Keratinocyte (primary cell): ENCODE data around the gene SETD1B. TPM values are rescaled to one million over a fixed set of nuclear protein-coding genes. Genes with fewer than 3 reads are reported as not detected.

ENCODE experiments used
- DNase-seq: peaks from one replicate; pipeline ENCODE4 v3.0.0-alpha.2; 2011; ENCODE audit warnings: low read depth, missing footprints, low spot score
- FAIRE-seq: peaks from 2 replicates; lab custom pipeline; 2011; peaks lifted over from hg19 to GRCh38; lab: Jason Lieb, UNC
- H2AFZ ChIP-seq: 2 replicates; pipeline ENCODE4 v1.6.0; 2012; ENCODE audit warnings: low read length, control low read depth, inconsistent platforms; ENCODE audit not compliant: control insufficient read depth
- H3K27ac ChIP-seq: 2 replicates; pipeline ENCODE4 v1.5.1; 2011; ENCODE audit warnings: low read length; ENCODE audit not compliant: control insufficient read depth, insufficient read depth
- H3K27me3 ChIP-seq: 3 replicates; pipeline ENCODE4 v1.6.0; 2011; ENCODE audit warnings: low read length; ENCODE audit not compliant: control insufficient read depth, insufficient read depth; ENCODE audit errors: extremely low read depth
- H3K36me3 ChIP-seq, 2 experiments: 2 replicates in 1 of 2; 3 replicates in 1 of 2; pipeline ENCODE4 v1.5.1; 2011; ENCODE audit warnings: low read length in 2 of 2, mild to moderate bottlenecking in 1 of 2; ENCODE audit not compliant: control insufficient read depth in 2 of 2, insufficient read depth in 2 of 2; ENCODE audit errors: extremely low read depth in 1 of 2
- H3K4me1 ChIP-seq: 3 replicates; pipeline ENCODE4 v1.5.1; 2011; ENCODE audit warnings: low read length; ENCODE audit not compliant: control insufficient read depth, insufficient read depth; ENCODE audit errors: extremely low read depth
- H3K4me2 ChIP-seq: 3 replicates; pipeline ENCODE4 v1.6.0; 2011; ENCODE audit warnings: low read depth, low read length; ENCODE audit not compliant: control insufficient read depth, insufficient read depth; ENCODE audit errors: extremely low read depth
- H3K4me3 ChIP-seq, 3 experiments: fragments of 200-600 bp in 1 of 3; sonication (generic) in 1 of 3; 2 replicates in 2 of 3; 3 replicates in 1 of 3; pipeline ENCODE4 v1.5.1; 2011 to 2016; ENCODE audit warnings: low read length in 3 of 3, mild to moderate bottlenecking in 3 of 3, control low read depth in 2 of 3, inconsistent platforms in 1 of 3, low read depth in 1 of 3, mixed read lengths in 1 of 3, mixed run types in 1 of 3, moderate library complexity in 1 of 3; ENCODE audit not compliant: control insufficient read depth in 2 of 3, insufficient read depth in 2 of 3; ENCODE audit errors: extremely low read depth in 1 of 3
- H3K79me2 ChIP-seq: 2 replicates; pipeline ENCODE4 v1.6.0; 2012; ENCODE audit warnings: low read length; ENCODE audit not compliant: control insufficient read depth, insufficient read depth
- H3K9ac ChIP-seq: 3 replicates; pipeline ENCODE4 v1.6.0; 2011; ENCODE audit warnings: low read length; ENCODE audit not compliant: control insufficient read depth, insufficient read depth; ENCODE audit errors: extremely low read depth
- H3K9me1 ChIP-seq: 3 replicates; pipeline ENCODE4 v1.6.0; 2011; ENCODE audit warnings: low read length; ENCODE audit not compliant: control insufficient read depth, insufficient read depth; ENCODE audit errors: extremely low read depth
- H3K9me3 ChIP-seq: 2 replicates; pipeline ENCODE4 v1.5.1; 2012; ENCODE audit warnings: low read depth, low read length; ENCODE audit not compliant: control insufficient read depth
- H4K20me1 ChIP-seq: 3 replicates; pipeline ENCODE4 v1.6.0; 2011; ENCODE audit warnings: low read length; ENCODE audit not compliant: control insufficient read depth, insufficient read depth; ENCODE audit errors: extremely low read depth
- EZH2 ChIP-seq: IDR thresholded peaks from one replicate; pipeline ENCODE4 v1.6.1; 2012; ENCODE audit warnings: inconsistent platforms, mild to moderate bottlenecking, low read length, moderate library complexity
- dilution Hi-C: fragments of 300-500 bp; cut with MboI; formaldehyde crosslinking; loops from one replicate; pipeline ENCODE4 v1.7.0; 2020; ENCODE audit warnings: low sequenced_read_pairs; ENCODE audit not compliant: extremely low pct_ligation_motif_present
- polyA plus RNA-seq, 5 experiments: library from polyadenylated mRNA; depleted of rRNA in 3 of 5; stranded (reverse) in 3 of 5; stranded (forward) in 1 of 5; unstranded in 1 of 5; fragments of >200 nt; gene quantifications; 1 replicate in 1 of 5; 2 replicates in 3 of 5; 3 replicates in 1 of 5; pipeline versions ENCODE4 v1.2.1 to v1.2.3, GENCODE V29; 2011 to 2012; ENCODE audit warnings: missing spikeins in 2 of 5, low read depth in 1 of 5, low replicate concordance in 1 of 5
- TF ChIP-seq, protein P1 (sequence below), 3 experiments: IDR thresholded peaks in 1 of 3; conservative IDR thresholded peaks in 1 of 3; optimal IDR thresholded peaks in 1 of 3; 2 replicates in 2 of 3; 3 replicates in 1 of 3; pipeline versions ENCODE3 to v1.5.1; 2011; ENCODE audit warnings: low read length in 3 of 3, mild to moderate bottlenecking in 3 of 3, moderate library complexity in 2 of 3, control low read depth in 1 of 3, inconsistent platforms in 1 of 3; ENCODE audit not compliant: insufficient read depth in 2 of 3; ENCODE audit errors: extremely low read depth in 1 of 3

SETD1B gene
- polyA plus RNA-seq, 1 donor (not counting 4 experiments of a cell fraction or from before 2014, with no cell fraction given): 0.72 TPM

DNA sequence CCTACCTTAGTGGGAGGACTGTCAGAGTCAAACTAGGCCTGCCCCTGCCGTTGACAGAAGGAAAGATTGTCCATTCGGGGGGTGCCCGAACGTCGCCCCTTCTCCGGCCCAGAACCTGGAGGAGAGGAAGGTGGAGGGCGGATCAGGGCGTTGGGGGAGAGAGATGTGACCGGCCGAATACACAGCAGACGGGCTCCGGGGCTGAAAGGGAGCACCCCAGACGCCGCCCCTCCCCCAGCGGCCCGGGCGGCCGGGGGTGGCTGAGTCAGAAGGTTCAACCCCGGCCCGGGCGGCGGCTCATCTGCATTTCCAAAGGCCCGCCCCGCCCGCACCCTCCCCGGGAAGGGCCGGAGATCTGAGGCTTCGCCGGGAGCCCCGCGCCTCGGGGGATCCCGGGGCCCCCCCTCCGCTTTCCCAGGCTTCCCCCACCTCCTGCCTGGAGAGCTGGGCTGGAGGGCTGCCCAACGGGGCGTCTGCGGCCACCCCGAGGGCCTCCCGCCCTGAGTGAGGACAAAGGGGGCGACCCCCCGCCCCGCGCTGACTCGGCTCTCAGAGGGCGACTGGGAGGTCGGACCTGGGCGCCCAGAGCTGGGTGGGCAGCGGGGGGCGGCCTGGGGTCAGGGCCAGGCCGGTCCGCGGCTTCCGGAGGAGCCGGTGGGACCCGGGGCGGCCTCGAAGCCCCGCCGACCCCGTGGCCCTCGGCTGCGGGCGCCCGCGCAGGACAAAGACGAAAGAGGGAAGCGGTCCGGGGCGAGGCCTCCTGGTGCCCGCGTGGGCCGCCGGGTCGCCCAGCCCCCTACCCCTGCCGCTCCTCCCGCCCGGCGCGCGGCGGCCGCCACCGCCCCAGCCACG lies 3.7 kb upstream of the SETD1B start:
- TF ChIP-seq EZH2: no peak
- TF ChIP-seq, protein P1, sequence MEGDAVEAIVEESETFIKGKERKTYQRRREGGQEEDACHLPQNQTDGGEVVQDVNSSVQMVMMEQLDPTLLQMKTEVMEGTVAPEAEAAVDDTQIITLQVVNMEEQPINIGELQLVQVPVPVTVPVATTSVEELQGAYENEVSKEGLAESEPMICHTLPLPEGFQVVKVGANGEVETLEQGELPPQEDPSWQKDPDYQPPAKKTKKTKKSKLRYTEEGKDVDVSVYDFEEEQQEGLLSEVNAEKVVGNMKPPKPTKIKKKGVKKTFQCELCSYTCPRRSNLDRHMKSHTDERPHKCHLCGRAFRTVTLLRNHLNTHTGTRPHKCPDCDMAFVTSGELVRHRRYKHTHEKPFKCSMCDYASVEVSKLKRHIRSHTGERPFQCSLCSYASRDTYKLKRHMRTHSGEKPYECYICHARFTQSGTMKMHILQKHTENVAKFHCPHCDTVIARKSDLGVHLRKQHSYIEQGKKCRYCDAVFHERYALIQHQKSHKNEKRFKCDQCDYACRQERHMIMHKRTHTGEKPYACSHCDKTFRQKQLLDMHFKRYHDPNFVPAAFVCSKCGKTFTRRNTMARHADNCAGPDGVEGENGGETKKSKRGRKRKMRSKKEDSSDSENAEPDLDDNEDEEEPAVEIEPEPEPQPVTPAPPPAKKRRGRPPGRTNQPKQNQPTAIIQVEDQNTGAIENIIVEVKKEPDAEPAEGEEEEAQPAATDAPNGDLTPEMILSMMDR (optimal IDR thresholded peaks at IDR 0.05 in 1 of 3, IDR thresholded peaks at IDR 0.05 in 1 of 3, conservative IDR thresholded peaks at IDR 0.05 in 1 of 3; ENCODE audit: extremely low read depth in 1 of 3, insufficient read depth in 2 of 3, low read length in 3 of 3): no peak
- Histone ChIP-seq H3K36me3 (peaks cover 5 to 6% of the 10 kb centered on the region in 2 experiments), H4K20me1 (no peaks in the 10 kb centered on the region), H3K27me3 (no peaks in the 10 kb centered on the region), H3K4me2 (peak overlapping the region; percentile 95), H3K9me3 (no peaks in the 10 kb centered on the region), H3K9me1 (no peaks in the 10 kb centered on the region), H3K79me2 (peaks cover 18% of the 10 kb centered on the region), H2AFZ (peak overlapping the region; percentile 37), H3K4me3 (peak overlapping the region; percentile 50 to 62 (median 58)), H3K27ac (peak overlapping the region; percentile 90), H3K4me1 (peaks cover 45% of the 10 kb centered on the region), H3K9ac (peak overlapping the region; percentile 98)
- dilution Hi-C loops: no loop called here
- no peak for DNase-seq
- no peak for FAIRE-seq

DNA sequence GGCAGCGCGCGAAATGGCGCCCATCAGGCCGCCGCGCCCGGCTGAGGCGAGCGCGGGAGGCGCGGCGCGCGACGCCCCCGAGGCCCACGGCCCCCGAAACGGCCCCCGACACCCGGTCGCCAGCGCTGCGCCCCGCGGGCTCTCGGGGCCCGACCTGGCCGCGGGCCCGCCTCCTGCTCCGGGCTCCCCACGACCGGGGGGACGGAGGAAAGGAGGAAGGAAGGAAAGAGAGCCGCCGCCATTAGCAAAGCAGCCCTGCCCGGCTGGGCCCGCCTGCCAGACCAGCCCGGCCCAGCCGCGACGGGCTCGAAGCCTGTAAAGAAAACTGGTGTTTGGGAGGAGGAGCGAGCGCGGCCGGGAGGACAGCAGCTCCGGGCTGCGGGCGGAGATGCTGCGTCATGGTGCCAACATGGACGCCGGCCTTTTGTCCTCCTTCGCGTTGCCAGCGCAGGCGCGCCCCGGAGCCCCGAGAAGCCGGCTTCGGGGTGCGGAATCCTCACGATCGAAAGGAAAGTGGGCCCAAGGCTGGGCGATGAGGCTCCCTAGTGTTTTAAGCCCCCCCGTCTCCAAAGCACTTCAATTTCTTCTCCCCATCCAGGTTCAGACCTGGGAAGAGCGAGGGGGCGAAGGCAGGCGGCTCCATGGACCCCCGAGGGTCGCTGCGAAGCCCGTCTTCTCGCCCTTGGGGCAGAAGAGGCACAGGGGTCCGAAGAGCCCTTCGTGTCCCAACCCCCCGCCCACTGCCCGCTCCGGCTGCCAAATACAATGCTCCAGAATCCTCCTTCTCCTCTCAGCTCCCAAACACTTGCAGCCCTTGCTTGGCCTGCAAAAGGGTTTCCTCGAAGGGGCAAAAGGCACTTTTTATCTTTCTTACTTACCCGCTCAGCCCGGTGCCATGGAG lies 2.9 kb upstream of the SETD1B start:
- Histone ChIP-seq H3K4me1 (peaks cover 49% of the 10 kb centered on the region), H2AFZ (no peak overlapping the region), H3K9me3 (no peaks in the 10 kb centered on the region), H3K27me3 (no peaks in the 10 kb centered on the region), H3K4me2 (peak overlapping the region; percentile 95), H3K27ac (peak overlapping the region; percentile 90), H3K4me3 (peak overlapping the region; percentile 65 to 82 (median 79)), H4K20me1 (no peaks in the 10 kb centered on the region), H3K9ac (peak overlapping the region; percentile 98), H3K79me2 (peaks cover 24% of the 10 kb centered on the region), H3K9me1 (no peaks in the 10 kb centered on the region), H3K36me3 (peaks cover 0 to 2% of the 10 kb centered on the region in 2 experiments)
- DNase-seq (no peak), FAIRE-seq (no peak)
- dilution Hi-C loops: no loop called here
- TF ChIP-seq EZH2: no peak
- TF ChIP-seq, protein P1 (optimal IDR thresholded peaks at IDR 0.05 in 1 of 3, IDR thresholded peaks at IDR 0.05 in 1 of 3, conservative IDR thresholded peaks at IDR 0.05 in 1 of 3; ENCODE audit: extremely low read depth in 1 of 3, insufficient read depth in 2 of 3, low read length in 3 of 3): no peak
